Trophoblast cell (in vitro differentiated cells and primary cell): ENCODE data around the gene FNDC11.

Source experiments
- DNase-seq, 2 donors: peaks; one replicate each; pipeline ENCODE4 v3.0.0-alpha.2; 2016
- H2AFZ ChIP-seq: 2 replicates; pipeline ENCODE4 v1.6.1; 2013; ENCODE audit warnings: low read length, moderate library complexity, mild to moderate bottlenecking; ENCODE audit not compliant: insufficient read depth, poor library complexity
- H2AK5ac ChIP-seq: 2 replicates; pipeline ENCODE4 v1.6.1; 2013; ENCODE audit warnings: mild to moderate bottlenecking, low read length
- H2BK120ac ChIP-seq: 2 replicates; pipeline ENCODE4 v1.6.1; 2013; ENCODE audit warnings: low read length, mild to moderate bottlenecking, moderate library complexity; ENCODE audit not compliant: insufficient read depth, poor library complexity
- H2BK12ac ChIP-seq: 2 replicates; pipeline ENCODE4 v1.6.1; 2013; ENCODE audit warnings: mild to moderate bottlenecking, low read length, moderate library complexity
- H2BK5ac ChIP-seq: 2 replicates; pipeline ENCODE4 v1.6.1; 2013; ENCODE audit warnings: low read length, low read depth, moderate library complexity, mild to moderate bottlenecking; ENCODE audit not compliant: poor library complexity
- H3K14ac ChIP-seq: 2 replicates; pipeline ENCODE4 v1.6.1; 2013; ENCODE audit warnings: mild to moderate bottlenecking, low read length
- H3K18ac ChIP-seq: 2 replicates; pipeline ENCODE4 v1.6.1; 2013; ENCODE audit warnings: mild to moderate bottlenecking, low read length
- H3K23ac ChIP-seq: 2 replicates; pipeline ENCODE4 v1.6.1; 2013; ENCODE audit warnings: low read length
- H3K27ac ChIP-seq: 2 replicates; pipeline ENCODE4 v1.5.1; 2013; ENCODE audit warnings: low read depth, mild to moderate bottlenecking, inconsistent platforms, low read length, moderate library complexity
- H3K27me3 ChIP-seq: 2 replicates; pipeline ENCODE4 v1.6.1; 2013; ENCODE audit warnings: inconsistent platforms, mild to moderate bottlenecking, low read length, moderate library complexity; ENCODE audit not compliant: insufficient read depth
- H3K36me3 ChIP-seq, 2 experiments: 1 replicate in 1 of 2; 2 replicates in 1 of 2; pipeline ENCODE4 v1.6.1; 2013; ENCODE audit warnings: low read length in 2 of 2, mild to moderate bottlenecking in 2 of 2, moderate library complexity in 1 of 2; ENCODE audit not compliant: insufficient read depth in 2 of 2, control insufficient read depth in 1 of 2
- H3K4ac ChIP-seq: 2 replicates; pipeline ENCODE4 v1.6.1; 2013; ENCODE audit warnings: low read depth, mild to moderate bottlenecking, low read length, moderate library complexity
- H3K4me1 ChIP-seq, 2 experiments: 1 replicate in 1 of 2; 2 replicates in 1 of 2; pipeline ENCODE4 v1.6.1; 2013; ENCODE audit warnings: low read length in 2 of 2, mild to moderate bottlenecking in 2 of 2, moderate library complexity in 1 of 2; ENCODE audit not compliant: insufficient read depth in 2 of 2, control insufficient read depth in 1 of 2
- H3K4me2 ChIP-seq: 2 replicates; pipeline ENCODE4 v1.6.1; 2013; ENCODE audit warnings: inconsistent platforms, mild to moderate bottlenecking, low read length, moderate library complexity
- H3K4me3 ChIP-seq: 2 replicates; pipeline ENCODE4 v1.5.1; 2013; ENCODE audit warnings: mild to moderate bottlenecking, low read depth, low read length, inconsistent platforms
- H3K79me1 ChIP-seq: one replicate; pipeline ENCODE4 v1.6.1; 2013; ENCODE audit warnings: low read length
- H3K79me2 ChIP-seq: 2 replicates; pipeline ENCODE4 v1.6.1; 2013; ENCODE audit warnings: low read length, mild to moderate bottlenecking; ENCODE audit not compliant: control insufficient read depth, insufficient read depth, poor library complexity
- H3K9ac ChIP-seq: 2 replicates; pipeline ENCODE4 v1.6.1; 2013; ENCODE audit warnings: mild to moderate bottlenecking, low read length
- H3K9me3 ChIP-seq: 2 replicates; pipeline ENCODE4 v1.6.1; 2013; ENCODE audit warnings: low read depth, mild to moderate bottlenecking, control low read depth, inconsistent platforms, low read length; ENCODE audit not compliant: insufficient read depth
- H4K12ac ChIP-seq: 2 replicates; pipeline ENCODE4 v1.6.1; 2013; ENCODE audit warnings: low read depth, mild to moderate bottlenecking, low read length, moderate library complexity
- H4K8ac ChIP-seq: 2 replicates; pipeline ENCODE4 v1.6.1; 2013; ENCODE audit warnings: low read depth, mild to moderate bottlenecking, low read length, moderate library complexity
- H4K91ac ChIP-seq: one replicate; pipeline ENCODE4 v1.6.1; 2013; ENCODE audit warnings: low read depth, mild to moderate bottlenecking, low read length, moderate library complexity
- WGBS: extraction: QIAGEN DNeasy Blood & Tissue Kit; methylation state at CpG from one replicate; pipeline ENCODE4 v1.1.7; 2013; ENCODE audit warnings: missing lambda C conversion rate; ENCODE audit not compliant: insufficient read length, insufficient coverage; ENCODE audit errors: extremely low coverage; 5-methylcytosine and 5-hydroxymethylcytosine counted together

FNDC11 gene

DNA sequence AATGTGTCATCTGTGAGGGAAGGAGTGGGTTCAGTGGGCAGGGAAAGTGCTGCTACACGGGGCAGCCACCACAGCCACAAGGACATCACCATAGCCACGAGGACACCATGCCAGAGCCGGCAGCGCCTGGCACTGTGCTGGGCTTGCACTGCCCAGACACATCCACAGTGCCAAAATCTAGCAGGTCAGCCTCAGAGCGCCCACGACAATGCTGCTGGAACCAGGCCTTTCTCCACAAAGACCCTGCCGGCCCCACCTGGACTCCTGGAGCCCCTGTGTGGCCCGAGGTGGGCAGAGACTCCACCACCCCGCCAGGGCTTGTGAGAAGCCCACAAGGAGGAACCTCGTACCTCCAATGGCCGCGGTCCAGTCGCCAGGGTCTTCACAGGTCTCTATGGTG, 38.7 kb downstream of the FNDC11 start:
- Histone ChIP-seq H3K27me3 (no peaks in the 10 kb centered on the region), H2BK5ac (no peak overlapping the region), H3K79me2 (no peaks in the 10 kb centered on the region), H4K91ac (no peak overlapping the region), H2BK12ac (no peak overlapping the region), H3K4ac (no peak overlapping the region), H3K9me3 (no peaks in the 10 kb centered on the region), H3K4me3 (no peak overlapping the region), H3K23ac (no peak overlapping the region), H3K18ac (no peak overlapping the region), H3K14ac (no peak overlapping the region), H2AFZ (no peak overlapping the region), H3K79me1 (no peaks in the 10 kb centered on the region), H2BK120ac (no peak overlapping the region), H3K4me2 (no peak overlapping the region), H4K8ac (no peak overlapping the region), H4K12ac (no peak overlapping the region), H2AK5ac (no peak overlapping the region), H3K4me1 (no peaks in the 10 kb centered on the region), H3K9ac (no peak overlapping the region), H3K36me3 (peaks cover 69% of the 10 kb centered on the region in 2 experiments), H3K27ac (no peak overlapping the region)
- DNase-seq: no peak
- no CpG with 5 or more reads among the region's 13 CpGs for WGBS

DNA sequence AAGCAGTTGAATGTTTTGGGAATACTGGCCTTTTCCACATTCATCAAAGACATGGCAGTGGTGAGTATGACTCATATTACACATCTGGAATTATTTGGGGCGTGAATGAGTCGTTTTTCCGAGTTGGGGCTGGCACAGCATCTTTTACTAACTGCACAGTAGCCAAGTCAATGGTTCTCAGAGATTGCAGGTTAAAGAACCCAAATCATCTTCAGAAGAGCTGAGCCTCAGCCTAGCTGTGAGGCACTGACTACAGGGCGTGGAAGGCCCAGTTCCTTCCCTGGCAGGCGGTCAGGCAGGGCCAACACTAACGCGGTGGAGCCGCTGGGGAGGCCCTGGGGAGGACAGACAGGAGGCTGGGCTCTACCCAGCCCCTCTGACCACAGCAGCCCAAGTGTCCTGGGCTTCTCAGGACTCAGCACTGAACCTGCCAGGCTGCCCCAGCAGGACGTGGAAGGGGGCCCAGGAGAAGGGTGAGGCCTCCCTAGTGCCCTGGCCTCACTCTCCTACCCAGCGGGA, 40.1 kb downstream of the FNDC11 start:
- Histone ChIP-seq H3K79me1 (no peaks in the 10 kb centered on the region), H3K4ac (no peak overlapping the region), H2AFZ (no peak overlapping the region), H3K4me1 (no peaks in the 10 kb centered on the region), H2BK120ac (no peak overlapping the region), H4K8ac (no peak overlapping the region), H3K14ac (no peak overlapping the region), H3K18ac (no peak overlapping the region), H3K27me3 (no peaks in the 10 kb centered on the region), H3K9ac (no peak overlapping the region), H3K27ac (no peak overlapping the region), H4K91ac (no peak overlapping the region), H3K79me2 (no peaks in the 10 kb centered on the region), H3K9me3 (peaks cover 1% of the 10 kb centered on the region), H3K36me3 (peaks cover 66 to 69% of the 10 kb centered on the region in 2 experiments), H3K4me3 (no peak overlapping the region), H2BK12ac (no peak overlapping the region), H3K23ac (no peak overlapping the region), H4K12ac (no peak overlapping the region), H3K4me2 (no peak overlapping the region), H2BK5ac (no peak overlapping the region), H2AK5ac (no peak overlapping the region)
- no CpG with 5 or more reads among the region's 10 CpGs for WGBS
- no peak for DNase-seq

DNA sequence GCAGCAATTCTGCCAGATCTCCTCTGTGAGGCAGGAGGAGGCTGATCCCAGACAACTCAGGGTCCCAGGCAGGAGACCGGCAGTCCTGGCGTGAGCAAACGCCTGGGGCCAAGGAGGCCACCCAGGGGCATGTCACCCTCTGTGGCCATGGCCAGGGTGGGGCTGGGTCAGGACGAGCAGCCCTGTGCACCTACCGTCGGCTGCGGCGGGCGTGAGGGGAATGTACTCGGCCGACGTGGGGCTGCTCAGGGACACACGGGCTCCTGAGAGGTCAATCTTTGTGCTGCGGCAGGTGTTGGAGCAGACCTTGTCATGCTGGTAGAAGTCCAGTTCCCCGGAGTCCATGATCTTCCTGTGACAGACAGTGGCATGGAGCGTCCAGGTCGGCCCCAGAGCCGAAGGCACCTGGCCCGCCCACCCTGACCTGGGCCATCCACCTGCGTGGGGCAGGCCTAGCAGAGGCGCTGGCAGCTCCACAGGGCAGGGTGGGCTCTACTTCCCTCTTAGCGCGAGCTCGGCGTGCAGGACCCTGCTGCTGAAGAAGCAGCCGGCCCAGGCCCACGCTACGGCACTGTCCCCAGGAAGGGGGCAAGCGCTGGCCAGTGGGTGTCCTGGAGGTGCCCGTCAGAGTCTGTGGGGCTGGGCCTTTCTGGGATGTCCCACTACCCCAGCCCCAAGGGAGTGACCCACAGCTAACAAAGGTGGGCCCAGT, 41.6 kb downstream of the FNDC11 start:
- DNase-seq: no peak
- Histone ChIP-seq H2AK5ac (no peak overlapping the region), H4K91ac (no peak overlapping the region), H4K12ac (no peak overlapping the region), H3K4ac (no peak overlapping the region), H3K18ac (no peak overlapping the region), H3K4me1 (no peaks in the 10 kb centered on the region), H2AFZ (no peak overlapping the region), H3K79me2 (no peaks in the 10 kb centered on the region), H2BK120ac (no peak overlapping the region), H3K9ac (no peak overlapping the region), H2BK5ac (no peak overlapping the region), H3K4me2 (no peak overlapping the region), H2BK12ac (no peak overlapping the region), H3K23ac (no peak overlapping the region), H3K36me3 (peaks cover 56 to 65% of the 10 kb centered on the region in 2 experiments), H4K8ac (no peak overlapping the region), H3K14ac (no peak overlapping the region), H3K9me3 (peaks cover 1% of the 10 kb centered on the region), H3K27ac (no peak overlapping the region), H3K79me1 (no peaks in the 10 kb centered on the region), H3K27me3 (no peaks in the 10 kb centered on the region), H3K4me3 (no peak overlapping the region)
- WGBS: no CpG with 5 or more reads among the region's 30 CpGs

DNA sequence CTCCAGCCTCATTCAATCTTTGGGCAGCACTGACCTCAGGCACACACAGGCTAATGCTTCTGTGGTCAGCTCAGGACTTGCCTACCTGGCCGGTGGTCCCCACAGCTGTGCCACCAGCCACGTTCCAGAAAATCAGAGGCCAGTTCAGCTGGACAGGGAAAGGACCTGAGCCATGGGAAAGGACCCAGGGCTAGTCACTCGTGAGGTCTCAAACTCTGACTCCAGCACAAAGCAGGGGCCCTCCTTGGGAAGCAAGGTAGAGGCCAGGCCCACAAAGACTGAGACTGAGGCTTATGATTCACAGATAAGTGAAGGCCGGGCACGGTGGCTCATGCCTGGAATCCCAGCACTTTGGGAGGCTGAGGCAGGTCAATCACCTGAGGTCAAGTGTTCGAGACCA, 42.5 kb downstream of the FNDC11 start:
- no peak overlapping the region for H3K4ac ChIP-seq
- no peak overlapping the region for H3K23ac ChIP-seq
- no peak overlapping the region for H4K12ac ChIP-seq
- H3K9me3 ChIP-seq: peaks cover 3% of the 10 kb centered on the region
- no CpG with 5 or more reads among the region's 6 CpGs for WGBS
- H3K36me3 ChIP-seq: peaks cover 52 to 63% of the 10 kb centered on the region in 2 experiments
- no peaks in the 10 kb centered on the region for H3K79me1 ChIP-seq
- H2BK12ac ChIP-seq: no peak overlapping the region
- no peak overlapping the region for H2BK120ac ChIP-seq
- H3K4me2 ChIP-seq: no peak overlapping the region
- no peak overlapping the region for H2BK5ac ChIP-seq
- no peaks in the 10 kb centered on the region for H3K79me2 ChIP-seq
- no peak overlapping the region for H3K9ac ChIP-seq
- no peak overlapping the region for H3K18ac ChIP-seq
- H3K14ac ChIP-seq: no peak overlapping the region
- no peaks in the 10 kb centered on the region for H3K4me1 ChIP-seq
- no peak overlapping the region for H4K91ac ChIP-seq
- H3K27ac ChIP-seq: no peak overlapping the region
- H4K8ac ChIP-seq: no peak overlapping the region
- no peak overlapping the region for H3K4me3 ChIP-seq
- H2AFZ ChIP-seq: no peak overlapping the region
- H3K27me3 ChIP-seq: no peaks in the 10 kb centered on the region
- no peak overlapping the region for H2AK5ac ChIP-seq
- DNase-seq: no peak
